Esophagus muscularis mucosa (tissue), 4 donors: ENCODE results near the gene TOR1AIP1. TPM values are rescaled to one million over a fixed set of nuclear protein-coding genes. Genes with fewer than 3 reads are reported as not detected.

ENCODE experiments used
- DNase-seq: peaks from one replicate; pipeline ENCODE4 v3.0.0-alpha.2; 2017; ENCODE audit errors: extremely low spot score
- H3K27ac ChIP-seq, 4 donors: fragments of 200-600 bp; sonication (generic); replicated peaks in 1 of 4; 1 replicate in 3 of 4; 2 replicates in 1 of 4; pipeline ENCODE4 v1.5.1; 2016 to 2019; ENCODE audit warnings: mild to moderate bottlenecking in 1 of 4
- H3K27me3 ChIP-seq, 4 donors: fragments of 200-600 bp; sonication (generic); one replicate each; pipeline versions ENCODE4 v1.5.1 to v1.6.0; 2016 to 2019
- H3K36me3 ChIP-seq, 4 donors: fragments of 200-600 bp; sonication (generic); one replicate each; pipeline ENCODE4 v1.5.1; 2016 to 2019
- H3K4me1 ChIP-seq, 4 donors: fragments of 200-600 bp; sonication (generic); one replicate each; pipeline ENCODE4 v1.5.1; 2016 to 2019
- H3K4me3 ChIP-seq, 4 donors: fragments of 200-600 bp; sonication (generic); 1 replicate in 2 of 4; 2 replicates in 2 of 4; pipeline ENCODE4 v1.5.1; 2016 to 2019; ENCODE audit warnings: mild to moderate bottlenecking in 4 of 4, moderate library complexity in 1 of 4
- H3K9me3 ChIP-seq, 4 donors: fragments of 200-600 bp; sonication (generic); 1 replicate in 3 of 4; 2 replicates in 1 of 4; pipeline ENCODE4 v1.5.1; 2016 to 2019
- EP300 ChIP-seq: sonication (generic); formaldehyde crosslinking; IDR thresholded peaks from one replicate; pipeline ENCODE4 v1.6.1; 2017; ENCODE audit warnings: antibody characterized with exemption
- POLR2A ChIP-seq: fragments of 450-650 bp; IDR thresholded peaks from one replicate; pipeline ENCODE4 v1.6.1; 2017; ENCODE audit warnings: antibody characterized with exemption, moderate library complexity, mild to moderate bottlenecking, low read depth
- POLR2AphosphoS5 ChIP-seq, 2 donors: sonication (generic); formaldehyde crosslinking; IDR thresholded peaks; one replicate each; pipeline ENCODE4 v1.6.1; 2017; ENCODE audit warnings: antibody characterized with exemption in 2 of 2
- WGBS: methylation state at CpG from one replicate; pipeline ENCODE4 v1.1.5; 2018; 5-methylcytosine and 5-hydroxymethylcytosine counted together
- intact Hi-C: fragments of 100-400 bp; cut with DNase I; formaldehyde crosslinking; loops from one replicate; pipeline ENCODE4 v1.15.1; 2023
- total RNA-seq, 4 donors: library from RNA; depleted of rRNA; stranded (reverse); fragments of >200 nt; gene quantifications; one replicate each; pipeline versions ENCODE4 v1.1.0 to v1.2.1, GENCODE V29; 2016
- TF ChIP-seq, protein P1 (sequence below), 3 experiments: fragments of 200-600 bp in 2 of 3; fragments of 450-650 bp in 1 of 3; sonication (generic) in 2 of 3; IDR thresholded peaks; one replicate each; pipeline ENCODE4 v1.5.1; 2017 to 2019; ENCODE audit warnings: antibody characterized with exemption in 3 of 3, mild to moderate bottlenecking in 2 of 3, moderate library complexity in 1 of 3

TOR1AIP1 gene
- total RNA-seq, 4 donors from 2014 or later = 114 to 145 (median 126) TPM

- DNase-seq = no peak
- WGBS = 98% methylated on average over 2 of the region's 2 CpGs
- Histone ChIP-seq H3K4me3 (no peak overlapping the region), H3K27ac (no peak overlapping the region), H3K27me3 (no peaks in the 10 kb centered on the region), H3K36me3 (peaks cover 1 to 35% (median 19%) of the 10 kb centered on the region in 4 donors), H3K4me1 (peaks cover 46 to 72% (median 61%) of the 10 kb centered on the region in 4 donors), H3K9me3 (no peaks in the 10 kb centered on the region)
- intact Hi-C loops = no loop called here
- no peak for TF ChIP-seq EP300
- TF ChIP-seq, protein P1, sequence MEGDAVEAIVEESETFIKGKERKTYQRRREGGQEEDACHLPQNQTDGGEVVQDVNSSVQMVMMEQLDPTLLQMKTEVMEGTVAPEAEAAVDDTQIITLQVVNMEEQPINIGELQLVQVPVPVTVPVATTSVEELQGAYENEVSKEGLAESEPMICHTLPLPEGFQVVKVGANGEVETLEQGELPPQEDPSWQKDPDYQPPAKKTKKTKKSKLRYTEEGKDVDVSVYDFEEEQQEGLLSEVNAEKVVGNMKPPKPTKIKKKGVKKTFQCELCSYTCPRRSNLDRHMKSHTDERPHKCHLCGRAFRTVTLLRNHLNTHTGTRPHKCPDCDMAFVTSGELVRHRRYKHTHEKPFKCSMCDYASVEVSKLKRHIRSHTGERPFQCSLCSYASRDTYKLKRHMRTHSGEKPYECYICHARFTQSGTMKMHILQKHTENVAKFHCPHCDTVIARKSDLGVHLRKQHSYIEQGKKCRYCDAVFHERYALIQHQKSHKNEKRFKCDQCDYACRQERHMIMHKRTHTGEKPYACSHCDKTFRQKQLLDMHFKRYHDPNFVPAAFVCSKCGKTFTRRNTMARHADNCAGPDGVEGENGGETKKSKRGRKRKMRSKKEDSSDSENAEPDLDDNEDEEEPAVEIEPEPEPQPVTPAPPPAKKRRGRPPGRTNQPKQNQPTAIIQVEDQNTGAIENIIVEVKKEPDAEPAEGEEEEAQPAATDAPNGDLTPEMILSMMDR (IDR thresholded peaks at IDR 0.05) = no peak
- TF ChIP-seq POLR2AphosphoS5 (IDR thresholded peaks at IDR 0.05) = no peak
- no peak for TF ChIP-seq POLR2A
Measured at GRCh38 chr1:179873438-179873851, 8.6 kb upstream of the TOR1AIP1 start.

GRCh38 chr1:179875596-179876299, 6.3 kb upstream of the TOR1AIP1 start:
- no peaks in the 10 kb centered on the region for H3K27me3 ChIP-seq
- H3K4me1 ChIP-seq = peaks cover 44 to 73% (median 62%) of the 10 kb centered on the region in 4 donors
- no peak overlapping the region for H3K27ac ChIP-seq
- 94% methylated on average over 4 of the region's 4 CpGs for WGBS
- no peak for DNase-seq
- no peaks in the 10 kb centered on the region for H3K9me3 ChIP-seq
- intact Hi-C loops = loop anchor here (5.0 kb wide), 1 partner anchor 152 kb away; no protein-coding TSS in a partner anchor
- peaks cover 0 to 17% (median 12%) of the 10 kb centered on the region in 4 donors for H3K36me3 ChIP-seq
- TF ChIP-seq EP300 (no peak), POLR2A (no peak), POLR2AphosphoS5 (IDR thresholded peaks at IDR 0.05) (no peak)
- TF ChIP-seq, protein P1 (IDR thresholded peaks at IDR 0.05) = no peak
- peak overlapping the region; percentile 5 to 76 (median 71) for H3K4me3 ChIP-seq

DNA sequence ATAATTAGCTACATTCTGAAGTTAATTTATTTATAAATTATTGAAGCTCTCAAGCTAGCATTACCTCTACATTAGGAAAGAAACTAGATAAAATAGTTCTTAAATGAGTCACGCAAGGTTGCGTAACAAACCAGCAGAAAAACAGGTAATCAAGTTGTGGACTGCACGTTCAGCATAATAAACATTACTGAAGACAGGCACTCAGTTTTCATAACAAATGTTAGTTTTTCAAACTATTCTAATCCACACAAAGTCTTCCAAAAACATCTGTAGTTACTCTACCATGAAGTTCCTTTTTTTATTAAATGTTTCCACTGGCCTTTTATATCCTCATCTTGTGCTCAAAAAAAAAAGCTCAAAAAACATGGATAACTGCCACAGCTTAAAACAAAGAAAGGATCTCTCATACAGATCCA, 5.8 kb upstream of the TOR1AIP1 start:
- no peak for TF ChIP-seq EP300
- no peak for TF ChIP-seq POLR2AphosphoS5 (IDR thresholded peaks at IDR 0.05)
- TF ChIP-seq, protein P1 (IDR thresholded peaks at IDR 0.05) = no peak
- TF ChIP-seq POLR2A = no peak
- Histone ChIP-seq H3K4me1 (peaks cover 44 to 73% (median 62%) of the 10 kb centered on the region in 4 donors), H3K4me3 (peak overlapping the region; percentile 66 to 76 (median 71)), H3K27me3 (no peaks in the 10 kb centered on the region), H3K27ac (peak overlapping the region in 1 of 4 donors; percentile 75), H3K36me3 (peaks cover 0 to 17% (median 10%) of the 10 kb centered on the region in 4 donors), H3K9me3 (no peaks in the 10 kb centered on the region)
- DNase-seq = no peak
- intact Hi-C loops = loop anchor here (5.0 kb wide), 1 partner anchor 151 kb away; no protein-coding TSS in a partner anchor
- 59% methylated on average over 3 of the region's 3 CpGs for WGBS

DNA sequence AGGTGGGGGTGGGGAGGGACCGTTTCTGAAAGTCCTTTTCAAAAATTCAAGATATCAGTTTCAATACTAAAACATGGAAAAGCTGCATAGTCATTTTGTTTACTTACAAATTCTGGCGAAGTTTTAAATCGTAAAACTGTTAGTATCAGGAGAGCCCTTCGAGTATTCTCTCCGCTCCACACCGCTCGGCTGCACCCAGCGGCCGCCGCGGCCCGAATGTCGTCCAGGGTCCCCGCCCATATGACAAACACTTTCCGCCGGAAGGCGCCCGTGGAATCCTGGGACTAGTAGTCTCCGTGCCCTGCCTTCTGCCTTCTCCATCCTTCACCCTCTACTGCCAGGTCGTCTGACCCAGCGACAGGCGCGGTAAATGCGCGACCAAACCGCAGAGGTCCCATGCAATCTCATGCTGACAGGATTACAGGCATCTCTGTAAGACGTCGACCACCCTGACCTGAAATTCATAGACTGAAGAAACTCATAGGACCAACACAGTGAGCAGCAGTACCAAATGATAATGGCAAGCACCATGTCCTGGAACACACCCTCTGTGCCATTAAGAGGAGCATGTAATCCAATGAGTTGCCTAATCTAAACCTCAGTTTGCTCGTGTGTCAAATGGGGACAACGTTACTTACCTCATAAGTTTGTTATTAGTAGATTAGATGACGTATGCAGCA, 4.4 kb upstream of the TOR1AIP1 start, which contains the start of gene TOR1AIP2:
TOR1AIP2 (minus strand) TSS at position 218 of the 680 bp plus-strand sequence. CDS start 25,138 bp downstream, outside the sequence.
- peak; percentile 98 for DNase-seq
- intact Hi-C loops = loop anchor here (5.0 kb wide), 1 partner anchor 150 kb away; no protein-coding TSS in a partner anchor
- WGBS = 4% methylated on average over 31 of the region's 31 CpGs
- H3K4me1 ChIP-seq = peaks cover 33 to 59% (median 50%) of the 10 kb centered on the region in 4 donors
- H3K27me3 ChIP-seq = no peaks in the 10 kb centered on the region
- peak within 1 kb of the TSS; percentile 66 to 76 (median 71) for H3K4me3 ChIP-seq
- peak; percentile 99 to 100 for TF ChIP-seq POLR2AphosphoS5 (IDR thresholded peaks at IDR 0.05)
- TF ChIP-seq, protein P1 (IDR thresholded peaks at IDR 0.05) = peak in 2 of 3 experiments; percentile 15 to 26
- TF ChIP-seq POLR2A = peak; percentile 97
- TF ChIP-seq EP300 = no peak
- H3K27ac ChIP-seq = peak within 1 kb of the TSS; percentile 71 to 75 (median 74)
- peaks cover 0 to 17% (median 9%) of the 10 kb centered on the region in 4 donors for H3K36me3 ChIP-seq
- no peaks in the 10 kb centered on the region for H3K9me3 ChIP-seq
